NCI-H345 (cell line): Measurements from ENCODE around the gene PTH1R.

ENCODE experiments used
- DNase-seq: peaks from one replicate; lab custom pipeline; 2025; lab: John Stamatoyannopoulos, UW

Gene PTH1R

DNA sequence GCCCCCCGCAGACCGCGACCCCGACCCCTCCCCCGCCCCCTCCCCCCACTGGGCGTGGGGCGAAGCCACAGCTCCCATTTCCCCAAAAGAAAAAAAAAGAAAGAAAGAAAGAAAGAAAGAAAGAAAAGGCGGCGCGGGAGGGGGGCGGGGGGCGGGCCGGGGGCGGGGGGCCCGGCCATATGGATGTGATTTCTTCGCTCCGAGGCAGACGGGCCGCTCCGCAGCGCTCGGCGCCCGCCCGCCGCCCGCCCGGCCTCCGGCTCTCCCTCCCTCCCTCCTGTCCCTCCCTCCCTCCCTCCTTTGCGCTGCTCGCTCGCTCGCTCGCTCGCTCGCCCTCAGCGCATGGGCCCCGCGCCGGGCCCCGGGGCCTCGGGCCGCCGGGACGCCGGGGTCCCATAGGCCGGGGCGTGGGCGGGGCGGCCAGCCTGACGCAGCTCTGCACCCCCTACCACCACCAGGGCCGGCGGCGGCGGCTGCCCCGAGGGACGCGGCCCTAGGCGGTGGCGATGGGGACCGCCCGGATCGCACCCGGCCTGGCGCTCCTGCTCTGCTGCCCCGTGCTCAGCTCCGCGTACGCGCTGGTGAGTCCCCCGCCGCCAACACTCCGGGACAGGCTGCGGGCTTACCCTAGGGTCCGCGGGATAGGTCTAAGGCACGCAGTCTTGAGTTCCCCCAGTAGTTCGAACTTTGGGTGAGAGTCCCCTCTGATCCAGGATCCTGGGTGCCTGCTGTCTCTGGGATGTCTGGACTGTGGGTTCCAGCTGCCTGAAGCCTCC, 5.7 kb downstream of the PTH1R start:
- peak; percentile 9 for DNase-seq

GRCh38 chr3:46883830-46884185, 6.3 kb downstream of the PTH1R start:
- DNase-seq, result no peak

GRCh38 chr3:46884427-46884826, 6.9 kb downstream of the PTH1R start:
- no peak for DNase-seq

- no peak for DNase-seq
Observed at GRCh38 chr3:46884929-46885328, 7.4 kb downstream of the PTH1R start.

DNA sequence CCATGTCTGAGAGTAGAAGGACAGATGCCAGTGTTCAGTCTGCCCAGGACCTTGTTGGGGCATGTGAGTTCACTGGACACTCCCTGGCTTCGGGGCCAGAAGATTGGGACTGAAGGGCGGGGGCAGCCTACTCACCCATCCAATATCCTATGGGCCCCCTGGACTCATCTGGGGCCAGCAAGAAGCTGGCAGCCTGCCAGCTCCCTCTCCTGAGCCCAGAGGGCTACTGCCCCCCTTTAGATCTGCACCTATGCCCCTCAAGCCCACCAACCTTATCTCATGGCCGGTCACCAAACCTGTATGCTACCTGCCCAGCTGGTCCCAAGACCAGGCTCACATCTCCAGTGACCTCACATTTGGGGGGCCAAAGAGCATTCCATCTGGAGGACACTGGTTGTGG, 8.1 kb downstream of the PTH1R start:
- no peak for DNase-seq

- peak; percentile 28 for DNase-seq
Observed at GRCh38 chr3:46887980-46888494, 10.5 kb downstream of the PTH1R start.

- no peak for DNase-seq
Observed at GRCh38 chr3:46888705-46889104, 11.2 kb downstream of the PTH1R start.

DNA sequence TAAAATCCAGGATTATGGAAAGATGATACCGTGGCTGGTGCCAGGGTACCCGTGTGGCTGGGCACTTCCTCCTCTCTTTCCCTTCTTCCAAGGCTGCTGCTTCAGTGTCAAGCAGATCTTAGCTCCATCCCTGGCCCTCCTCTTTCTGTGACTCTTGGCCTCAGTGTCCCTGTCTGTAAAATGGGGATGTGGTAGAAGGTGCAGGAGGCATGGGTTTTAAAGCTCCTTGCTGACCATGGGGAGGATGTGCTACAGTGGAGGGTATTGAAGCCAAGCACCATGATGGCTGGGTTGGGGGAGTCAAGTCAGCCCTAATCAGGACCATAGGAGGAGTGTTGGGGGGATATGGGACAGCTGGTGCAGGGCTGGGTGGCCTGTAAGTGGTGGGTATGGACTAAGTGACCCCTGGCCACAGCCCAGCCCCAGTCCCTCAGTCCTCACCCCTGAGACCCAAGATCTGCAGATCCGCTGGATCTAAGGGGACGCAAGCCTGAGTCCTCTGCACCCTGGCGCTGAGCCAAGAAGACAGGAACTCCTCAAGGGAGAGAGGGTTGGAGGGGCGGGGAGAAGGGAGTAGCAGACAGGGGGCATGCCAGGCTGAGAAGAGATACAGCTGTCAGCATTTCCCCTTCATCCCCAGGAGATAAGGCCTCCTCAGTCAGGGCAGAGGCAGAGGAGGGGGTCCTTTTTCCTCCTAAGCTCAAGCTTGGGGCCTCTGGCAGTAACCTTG, 12.0 kb downstream of the PTH1R start:
- no peak for DNase-seq

DNA sequence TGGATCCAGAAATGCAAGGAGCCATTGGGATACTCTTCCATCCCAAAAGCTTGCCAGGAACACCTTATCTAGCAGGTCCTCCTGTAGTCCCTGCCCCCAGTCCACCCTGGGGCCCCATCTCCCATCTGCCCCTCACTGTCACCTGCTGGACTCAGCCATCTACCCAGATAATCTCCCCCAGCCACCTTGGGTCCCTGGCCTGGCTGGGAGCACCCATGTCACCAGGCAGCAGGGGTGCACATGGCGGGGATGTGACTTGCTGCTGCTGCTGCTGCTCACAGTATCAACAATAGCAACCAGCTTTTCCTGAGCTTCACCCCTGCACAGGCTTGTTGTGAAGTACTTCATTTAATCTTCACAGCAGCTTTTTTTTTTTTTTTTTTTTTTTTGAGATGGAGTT, 12.6 kb downstream of the PTH1R start:
- DNase-seq, result no peak

DNA sequence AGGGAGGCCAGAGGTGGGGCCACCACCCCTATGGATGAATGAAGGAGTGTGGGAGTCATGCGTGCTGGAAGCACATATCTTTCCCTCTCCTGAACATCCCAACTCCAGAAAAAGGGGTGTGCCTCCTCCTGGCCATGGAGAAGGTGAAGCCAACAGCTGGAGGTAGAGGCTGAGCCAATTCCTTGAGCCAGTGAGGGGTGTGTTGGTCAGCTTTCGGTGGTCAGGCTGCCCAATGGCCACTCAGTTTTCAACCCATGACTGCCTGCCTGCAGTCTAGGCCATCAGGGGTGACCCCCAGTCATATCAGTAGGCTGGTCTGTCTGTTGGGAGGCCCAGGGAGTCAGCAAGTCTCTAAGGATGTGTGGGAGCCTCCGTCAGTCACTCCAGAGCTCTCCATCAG, 13.6 kb downstream of the PTH1R start:
- no peak for DNase-seq

- peak; percentile 8 for DNase-seq
Observed at GRCh38 chr3:46892285-46893145, 15.0 kb downstream of the PTH1R start.

GRCh38 chr3:46893146-46893748, 15.7 kb downstream of the PTH1R start:
- DNase-seq, result no peak

GRCh38 chr3:46893763-46894162, 16.2 kb downstream of the PTH1R start:
- DNase-seq, result no peak

DNA sequence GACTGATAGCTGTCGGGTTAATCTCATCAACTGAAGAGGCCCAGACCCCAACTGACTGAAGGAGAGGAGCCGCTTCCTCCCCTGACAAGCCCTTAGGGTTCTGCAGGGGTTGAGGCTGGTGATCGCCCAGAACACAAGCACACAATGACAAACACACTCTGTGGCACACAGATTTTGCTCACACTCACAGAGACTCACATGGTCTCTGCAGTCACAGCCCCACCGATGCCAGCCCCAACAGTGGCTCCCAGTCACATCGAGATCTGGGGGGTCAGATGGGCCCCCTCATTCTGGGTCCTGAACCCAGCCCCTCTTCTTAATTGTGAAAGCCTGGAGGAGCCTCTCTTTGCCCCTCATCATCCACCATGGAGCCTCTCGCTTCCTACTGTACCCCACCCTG, 16.7 kb downstream of the PTH1R start:
- DNase-seq, result no peak

- peak; percentile 46 for DNase-seq
Observed at GRCh38 chr3:46895204-46895660, 17.7 kb downstream of the PTH1R start.

GRCh38 chr3:46895761-46896160, 18.2 kb downstream of the PTH1R start:
- DNase-seq, result no peak

DNA sequence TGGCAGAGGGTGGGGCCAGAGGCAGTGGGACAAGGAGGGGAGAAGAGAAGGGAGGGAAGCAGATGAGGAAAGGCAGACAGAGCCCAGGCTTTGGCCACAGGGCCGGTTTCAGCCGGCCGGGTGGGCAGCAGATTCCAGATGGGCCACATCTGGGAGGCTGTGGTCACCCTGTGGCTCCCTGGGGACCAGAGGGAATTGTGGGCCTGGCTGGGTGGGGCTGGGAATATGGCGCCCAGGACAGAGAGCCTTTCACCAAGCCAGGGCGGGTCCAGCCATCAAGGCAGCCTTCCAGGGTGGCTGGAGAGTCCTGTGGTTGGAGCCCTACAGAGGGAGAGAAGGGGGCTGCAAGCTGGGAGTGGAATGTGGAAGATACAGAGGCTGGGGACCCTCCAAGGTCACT, 18.9 kb downstream of the PTH1R start:
- no peak for DNase-seq

GRCh38 chr3:46897031-46897430, 19.5 kb downstream of the PTH1R start:
- DNase-seq, result no peak

DNA sequence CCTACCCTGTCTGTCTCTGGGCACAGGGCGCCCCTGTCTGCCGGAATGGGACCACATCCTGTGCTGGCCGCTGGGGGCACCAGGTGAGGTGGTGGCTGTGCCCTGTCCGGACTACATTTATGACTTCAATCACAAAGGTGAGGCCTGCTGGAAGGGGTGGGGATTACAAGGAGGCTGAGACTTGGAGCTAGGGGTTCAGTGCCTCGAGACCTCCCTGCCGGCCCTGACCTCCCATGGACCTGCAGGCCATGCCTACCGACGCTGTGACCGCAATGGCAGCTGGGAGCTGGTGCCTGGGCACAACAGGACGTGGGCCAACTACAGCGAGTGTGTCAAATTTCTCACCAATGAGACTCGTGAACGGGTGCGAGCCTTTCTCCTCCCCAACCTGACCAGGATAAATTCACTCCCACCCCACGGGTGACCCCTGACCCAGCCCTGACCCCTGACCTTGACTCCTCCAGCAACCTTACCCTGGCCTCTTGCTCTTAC, 20.4 kb downstream of the PTH1R start:
- no peak for DNase-seq

DNA sequence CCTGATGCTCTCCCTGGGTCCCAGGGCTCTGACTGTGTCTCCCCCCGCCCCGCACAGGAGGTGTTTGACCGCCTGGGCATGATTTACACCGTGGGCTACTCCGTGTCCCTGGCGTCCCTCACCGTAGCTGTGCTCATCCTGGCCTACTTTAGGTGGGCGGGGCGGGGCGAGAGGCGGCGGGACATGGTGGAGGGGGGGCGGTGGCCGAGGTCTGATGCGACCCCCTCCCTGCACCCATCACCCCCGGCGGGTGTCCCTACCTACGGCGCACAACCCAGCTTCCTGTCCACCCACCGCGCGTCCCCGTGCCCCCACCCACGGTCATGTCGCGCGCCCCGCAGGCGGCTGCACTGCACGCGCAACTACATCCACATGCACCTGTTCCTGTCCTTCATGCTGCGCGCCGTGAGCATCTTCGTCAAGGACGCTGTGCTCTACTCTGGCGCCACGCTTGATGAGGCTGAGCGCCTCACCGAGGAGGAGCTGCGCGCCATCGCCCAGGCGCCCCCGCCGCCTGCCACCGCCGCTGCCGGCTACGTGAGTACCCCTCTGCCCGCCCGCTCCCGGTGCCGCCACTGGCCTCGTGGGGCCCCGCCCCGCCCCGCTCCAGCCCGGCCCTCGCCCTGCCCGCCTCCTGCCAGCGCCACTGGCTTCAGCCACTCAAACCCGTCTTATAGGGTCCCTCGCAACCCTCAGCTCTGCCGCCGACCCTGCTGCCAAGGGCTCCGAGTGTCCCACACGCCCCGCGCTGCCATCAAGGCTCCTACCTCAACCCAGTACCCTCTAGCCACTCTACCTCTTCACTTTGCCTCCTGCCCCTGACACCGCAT, 21.0 kb downstream of the PTH1R start:
- DNase-seq, result no peak
